GM15510 (cell line): ENCODE results near the gene LOXL4.

Experiments
- POLR2A ChIP-seq: IDR thresholded peaks from 3 replicates; pipeline ENCODE4 v1.6.1; 2011; ENCODE audit warnings: borderline replicate concordance; ENCODE audit not compliant: insufficient read length; ENCODE audit errors: extremely low read depth

Gene LOXL4

DNA sequence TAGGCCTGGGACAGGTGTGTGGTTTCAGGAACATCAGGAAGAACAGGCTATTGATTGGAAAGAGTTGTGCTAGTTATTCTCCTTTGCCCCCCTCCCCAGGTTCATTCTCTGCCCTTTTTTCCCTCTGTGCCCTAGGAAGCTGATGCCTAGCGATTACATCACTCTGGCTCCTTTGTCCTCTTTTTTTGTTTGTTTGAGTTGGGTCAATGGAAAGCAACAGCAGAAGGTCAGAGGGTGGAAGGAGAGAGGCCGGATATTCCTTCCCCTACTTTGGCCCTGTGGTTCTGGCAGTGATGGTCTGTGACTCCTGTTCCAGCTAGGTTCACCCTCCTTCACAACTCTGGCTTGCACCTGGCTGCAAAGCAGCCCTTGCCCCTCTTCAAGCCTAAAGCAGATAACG, 18.9 kb downstream of the LOXL4 start:
- no peak for TF ChIP-seq POLR2A

DNA sequence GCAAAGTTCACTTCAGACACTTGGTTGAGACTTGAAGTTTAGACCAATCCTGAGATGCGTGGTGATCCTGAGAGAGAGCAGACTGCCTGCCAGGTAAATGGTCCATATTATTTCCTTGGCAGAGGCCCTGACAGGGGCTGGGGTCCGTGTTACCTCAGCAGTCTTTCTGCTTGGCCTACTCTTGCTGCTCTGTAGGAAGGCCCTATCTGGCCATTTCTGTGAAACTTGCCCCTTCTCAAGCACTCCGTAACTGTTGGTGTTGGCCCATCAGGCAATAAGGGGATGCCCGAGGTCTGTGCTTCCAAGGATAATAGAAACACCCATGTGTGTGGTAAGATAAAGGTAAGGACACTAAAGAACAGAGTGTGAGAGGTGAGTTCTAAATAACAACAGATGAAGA, 20.0 kb downstream of the LOXL4 start:
- no peak for TF ChIP-seq POLR2A

GRCh38 chr10:98246911-98247805, 20.8 kb downstream of the LOXL4 start:
- TF ChIP-seq POLR2A = no peak

- TF ChIP-seq POLR2A = no peak
Observed at GRCh38 chr10:98244586-98244985, 23.4 kb downstream of the LOXL4 start.

DNA sequence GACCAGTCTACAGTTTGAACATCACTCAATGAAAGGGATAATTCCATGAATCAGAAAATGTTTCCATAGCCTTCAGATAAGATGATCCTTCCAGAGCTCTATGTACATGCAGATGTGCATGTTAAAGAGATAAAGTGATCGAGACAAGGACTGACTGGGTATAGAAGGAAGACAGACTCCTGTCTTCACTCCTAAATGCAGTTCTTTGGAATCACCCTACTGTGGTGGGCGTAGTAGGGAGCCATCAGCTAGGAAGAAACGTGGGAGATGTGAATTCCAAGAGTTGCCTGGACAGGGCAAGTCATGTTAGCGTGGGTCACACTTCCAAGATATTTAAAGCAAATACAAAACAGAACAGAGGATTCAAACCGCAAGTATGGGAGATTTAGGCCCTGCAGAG, 23.9 kb downstream of the LOXL4 start:
- no peak for TF ChIP-seq POLR2A

- TF ChIP-seq POLR2A = no peak
Observed at GRCh38 chr10:98242823-98243222, 25.2 kb downstream of the LOXL4 start.

GRCh38 chr10:98240524-98240923, 27.5 kb downstream of the LOXL4 start:
- no peak for TF ChIP-seq POLR2A

DNA sequence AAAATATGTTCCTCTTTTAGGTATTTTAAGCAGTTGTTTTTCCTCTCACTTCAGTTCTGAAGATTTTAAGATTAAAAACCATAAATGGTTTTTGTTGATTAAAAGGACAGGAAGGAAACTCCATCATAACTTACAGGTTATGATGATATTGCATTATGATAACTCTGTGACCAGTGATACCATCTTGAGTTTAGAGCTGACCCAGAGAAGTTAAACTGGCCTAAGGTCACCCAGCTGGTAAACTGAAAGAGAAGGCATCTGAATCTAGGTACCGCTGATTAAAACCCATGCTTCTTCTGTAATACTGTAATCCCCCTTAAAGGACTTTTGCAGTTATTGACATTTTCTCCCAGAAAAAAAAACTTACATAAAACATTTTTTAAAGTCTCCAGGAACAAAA, 29.6 kb downstream of the LOXL4 start:
- TF ChIP-seq POLR2A = no peak

GRCh38 chr10:98236862-98237261, 31.1 kb downstream of the LOXL4 start:
- no peak for TF ChIP-seq POLR2A

DNA sequence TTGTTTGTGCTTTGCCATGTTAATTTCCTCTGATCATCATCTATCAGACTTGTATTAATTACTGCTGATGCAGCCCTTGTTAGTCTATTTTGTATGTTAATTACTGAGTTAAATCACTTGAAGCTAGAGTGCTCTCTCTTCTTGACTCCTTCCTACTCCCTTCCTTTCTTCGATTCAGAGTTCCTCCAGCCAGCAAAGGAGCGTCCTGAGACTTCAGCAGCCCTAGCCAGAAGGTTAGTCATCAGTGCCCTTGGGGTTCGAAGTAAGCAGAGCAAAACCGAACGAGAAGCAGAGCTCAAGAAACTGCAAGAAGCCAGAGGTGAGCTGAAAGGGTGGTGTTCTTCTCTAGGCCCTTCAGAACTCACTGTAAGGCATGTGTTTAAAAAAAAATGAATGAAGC, 32.1 kb downstream of the LOXL4 start:
- TF ChIP-seq POLR2A = no peak

DNA sequence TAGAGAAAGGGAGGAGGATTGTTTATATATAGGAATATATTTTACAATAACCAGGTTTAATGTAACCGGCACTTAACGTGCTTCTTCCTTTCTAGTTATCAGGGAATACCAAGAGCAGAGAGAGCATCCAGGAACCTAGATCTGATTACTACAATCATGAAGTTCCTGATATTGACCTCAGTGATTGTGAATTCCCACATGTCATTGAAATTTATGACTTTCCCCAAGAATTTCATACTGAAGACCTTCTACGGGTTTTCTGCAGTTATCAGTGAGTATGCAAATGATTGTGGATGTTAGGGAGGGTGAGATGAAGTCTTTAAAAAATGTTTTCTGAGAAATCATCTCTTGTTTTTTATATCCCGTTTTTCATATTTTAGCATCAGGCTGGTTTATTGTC, 36.6 kb downstream of the LOXL4 start:
- no peak for TF ChIP-seq POLR2A

DNA sequence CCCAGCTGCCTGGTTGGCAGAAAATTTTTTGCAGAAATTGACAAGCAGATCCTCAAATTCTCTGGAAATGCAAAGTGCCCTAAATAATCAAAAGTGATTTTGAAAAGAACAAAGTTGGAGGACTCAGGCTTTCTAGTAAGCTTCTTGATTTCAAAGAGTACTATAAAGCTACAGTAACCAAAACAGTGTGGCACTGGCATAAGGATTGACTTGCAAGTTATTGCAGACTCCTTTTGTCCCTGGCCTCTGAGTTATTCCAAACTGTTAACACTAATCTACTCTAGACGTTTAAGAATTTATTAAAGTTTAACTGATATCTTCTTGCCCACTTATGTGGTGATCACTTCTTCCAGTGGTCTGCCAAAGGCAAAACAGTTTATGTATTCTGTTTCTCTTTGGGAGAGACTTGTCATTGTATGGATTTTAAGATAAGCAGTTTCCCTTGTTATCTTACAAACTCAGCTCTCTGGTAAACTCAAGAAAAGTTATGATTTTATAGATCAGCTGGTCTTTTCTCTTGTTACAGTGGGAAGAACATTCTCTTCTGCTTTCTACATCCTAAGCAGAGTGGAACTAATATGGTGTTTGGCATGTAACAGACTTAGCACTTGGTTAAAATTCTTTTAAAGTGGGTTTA, 41.4 kb downstream of the LOXL4 start:
- no peak for TF ChIP-seq POLR2A

DNA sequence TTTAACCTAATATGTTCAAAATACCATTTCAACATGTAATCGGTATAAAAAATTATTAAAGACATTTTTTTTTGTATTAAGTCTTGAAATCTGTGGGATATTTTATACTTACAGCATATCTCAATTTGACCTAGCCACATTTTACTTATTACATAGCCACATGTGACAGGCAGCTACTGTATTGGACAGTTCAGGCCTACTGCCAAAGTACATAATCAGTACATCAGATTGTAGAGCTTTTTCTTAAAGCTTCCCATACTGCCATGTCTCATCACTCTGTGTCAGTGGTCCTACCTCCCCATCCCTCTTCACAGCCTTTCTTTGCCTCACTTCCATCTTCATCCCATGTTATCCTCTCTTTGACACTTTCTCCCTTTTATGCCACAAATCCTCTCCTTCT, 43.0 kb downstream of the LOXL4 start:
- no peak for TF ChIP-seq POLR2A

- no peak for TF ChIP-seq POLR2A
Observed at GRCh38 chr10:98224509-98224908, 43.5 kb downstream of the LOXL4 start.

DNA sequence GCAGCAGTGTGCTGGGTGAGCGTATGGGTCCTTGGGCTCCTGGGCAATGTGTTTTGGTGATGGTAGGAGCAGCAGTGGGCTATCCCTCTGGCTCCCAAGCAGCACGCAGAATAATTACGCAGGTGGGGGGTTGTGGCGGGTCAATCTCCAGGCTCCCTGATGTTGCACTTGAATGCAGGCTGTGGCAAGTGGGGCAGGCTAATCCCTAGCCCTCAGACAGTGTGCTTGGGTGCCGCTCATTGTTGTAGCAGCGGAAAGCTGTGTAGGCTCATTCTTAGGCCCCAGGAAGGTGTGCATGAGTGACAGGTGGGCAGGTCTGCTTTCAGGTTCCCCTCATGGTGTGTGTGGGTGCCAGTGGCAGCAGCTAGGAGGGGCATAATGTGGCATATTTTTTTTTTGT, 44.1 kb downstream of the LOXL4 start:
- no peak for TF ChIP-seq POLR2A

GRCh38 chr10:98217801-98218200, 50.2 kb downstream of the LOXL4 start:
- TF ChIP-seq POLR2A = no peak
